Peyer's patch (tissue), 4 donors: ENCODE results near the gene NFYC.

Experiments
- CTCF ChIP-seq, 6 experiments: fragments of 450-650 bp in 4 of 6; fragments of 200-600 bp in 2 of 6; sonication (generic) in 1 of 6; IDR thresholded peaks; one replicate each; pipeline ENCODE4 v1.5.1; 2017 to 2019; ENCODE audit warnings: antibody characterized with exemption in 6 of 6, mild to moderate bottlenecking in 3 of 6, moderate library complexity in 1 of 6
- POLR2A ChIP-seq, 2 donors: fragments of 450-650 bp; IDR thresholded peaks; one replicate each; pipeline ENCODE4 v1.5.1; 2017; ENCODE audit warnings: antibody characterized with exemption in 2 of 2, mild to moderate bottlenecking in 2 of 2, moderate library complexity in 2 of 2

DNA sequence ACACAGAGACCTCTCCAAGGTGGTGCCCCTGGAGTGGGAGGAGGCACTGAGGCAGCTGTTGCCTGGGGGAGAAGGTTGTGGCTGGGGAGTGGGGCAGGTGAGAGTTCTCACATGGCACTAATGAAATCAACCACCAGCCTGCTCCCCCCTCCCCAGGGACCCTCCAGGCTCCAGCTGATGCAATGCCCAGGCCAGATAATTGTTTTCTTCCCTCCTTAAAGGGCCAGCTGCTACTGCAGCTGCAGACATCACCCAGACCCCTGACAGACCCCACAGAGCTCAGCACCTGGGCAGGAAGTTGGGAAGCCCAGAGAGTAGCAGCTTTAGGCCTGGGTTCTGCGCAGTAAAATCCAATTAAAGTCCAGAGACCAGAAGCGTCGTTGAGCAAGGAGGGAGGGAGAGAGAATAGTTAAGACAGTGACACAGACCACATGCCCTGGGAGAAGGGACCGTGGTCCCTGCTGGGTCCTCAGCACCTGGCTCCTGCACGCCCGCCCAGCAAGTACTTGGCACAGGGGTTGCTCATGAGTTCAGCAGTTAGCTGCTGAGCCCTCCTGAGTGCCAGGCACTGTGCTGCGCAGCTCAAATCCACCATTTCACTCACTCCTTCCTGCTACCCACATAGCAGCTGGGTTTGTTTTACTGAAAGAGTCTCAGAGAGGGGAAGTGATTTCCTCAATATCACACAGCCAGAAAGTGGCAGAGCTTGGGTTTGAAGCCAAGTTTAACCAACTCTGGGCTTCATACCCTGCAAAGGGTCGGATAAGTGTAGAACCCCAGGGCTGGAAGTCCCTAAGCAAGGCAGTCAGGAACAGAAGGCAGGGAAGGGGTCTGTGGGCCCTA is 28.0 kb upstream of the NFYC start:
- TF ChIP-seq CTCF (IDR thresholded peaks at IDR 0.05) (no peak), POLR2A (IDR thresholded peaks at IDR 0.05) (no peak)
